AG04450 (cell line): ENCODE measurements around the gene DDX49. TPM values are rescaled to one million over a fixed set of nuclear protein-coding genes. Genes with fewer than 3 reads are reported as not detected.

Experiments used
- CTCF ChIA-PET: fragments of 300-600, 350-600 bp; formaldehyde crosslinking; extraction: SDS; loops from one replicate; lab custom pipeline; 2022; ENCODE audit warnings: antibody characterized with exemption, inconsistent platforms; lab: Charles Lee
- POLR2A ChIA-PET: fragments of 350-600 bp; formaldehyde crosslinking; extraction: SDS; loops from one replicate; lab custom pipeline; 2021; ENCODE audit warnings: antibody characterized with exemption, inconsistent platforms; lab: Yijun Ruan, JAX
- DNase-seq: peaks from one replicate; pipeline ENCODE4 v3.0.0-alpha.2; 2011; ENCODE audit warnings: low read depth, low spot score
- H3K27ac ChIP-seq: one replicate; pipeline ENCODE4 v1.5.1; 2012; ENCODE audit warnings: low read depth, low read length, control low read depth
- H3K27me3 ChIP-seq: one replicate; pipeline ENCODE4 v1.6.0; 2012; ENCODE audit warnings: low read length; ENCODE audit not compliant: control insufficient read depth, insufficient read depth
- H3K4me3 ChIP-seq: 2 replicates; pipeline ENCODE4 v1.5.1; 2011; ENCODE audit warnings: mild to moderate bottlenecking, low read depth, low read length, control low read depth
- H3K9me3 ChIP-seq: 2 replicates; pipeline ENCODE4 v1.5.1; 2012; ENCODE audit warnings: low read length; ENCODE audit not compliant: control insufficient read depth, insufficient read depth
- polyA plus RNA-seq: library from polyadenylated mRNA; depleted of rRNA; stranded (reverse); fragments of >200 nt; gene quantifications from 2 replicates; pipeline ENCODE4 v1.2.3, GENCODE V29; 2011
- TF ChIP-seq, protein P1 (sequence below): IDR thresholded peaks from 2 replicates; pipeline ENCODE4 v1.5.1; 2011; ENCODE audit warnings: low read depth, low read length, control low read depth, inconsistent platforms

DDX49 gene
- polyA plus RNA-seq, 1 experiment, result 30.7 TPM

DNA sequence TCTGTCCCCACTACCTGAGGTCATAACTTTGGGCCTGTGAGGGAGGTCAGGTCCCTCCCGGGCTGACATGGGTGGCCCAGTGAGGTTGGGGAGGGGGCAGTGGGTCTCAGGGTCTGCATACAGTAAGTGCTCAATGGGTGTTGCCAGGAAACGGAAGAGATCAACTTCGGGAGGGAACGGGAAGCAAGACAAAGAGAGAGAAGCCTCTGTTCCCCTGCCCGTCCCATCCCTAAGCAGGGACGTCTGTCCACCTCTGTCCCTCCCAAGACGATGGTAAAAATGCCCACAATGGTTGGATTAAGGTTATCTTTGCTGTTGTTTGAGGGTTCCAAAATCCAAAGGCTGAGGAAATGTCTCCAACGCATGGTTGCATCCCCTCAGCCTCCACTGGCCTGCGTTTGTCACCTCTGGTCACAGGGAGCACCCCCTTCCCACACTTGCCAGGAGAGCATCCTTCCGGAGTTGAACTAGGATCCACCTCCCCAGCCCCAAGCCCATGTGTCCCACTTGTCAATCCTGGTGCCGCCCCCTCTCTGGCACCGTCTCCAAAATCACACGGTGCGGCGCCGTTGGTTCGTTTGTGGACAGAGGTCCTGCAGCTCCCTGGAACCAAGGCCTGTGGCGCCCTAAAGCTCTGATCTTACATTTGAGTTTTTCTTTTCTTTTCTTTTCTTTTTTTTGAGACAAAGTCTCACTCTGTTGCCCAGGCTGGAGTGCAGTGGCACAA lies 22.3 kb downstream of the DDX49 start:
- H3K27me3 ChIP-seq, result no peaks in the 10 kb centered on the region
- DNase-seq, result no peak
- peak overlapping the region; percentile 58 for H3K4me3 ChIP-seq
- ChIA-PET POLR2A (no interaction called here), CTCF (interaction anchor here (0.9 kb wide), 1 partner anchor 45 kb away, joined by 5 read pairs; no protein-coding TSS in a partner anchor)
- H3K27ac ChIP-seq, result no peak overlapping the region
- TF ChIP-seq, protein P1, sequence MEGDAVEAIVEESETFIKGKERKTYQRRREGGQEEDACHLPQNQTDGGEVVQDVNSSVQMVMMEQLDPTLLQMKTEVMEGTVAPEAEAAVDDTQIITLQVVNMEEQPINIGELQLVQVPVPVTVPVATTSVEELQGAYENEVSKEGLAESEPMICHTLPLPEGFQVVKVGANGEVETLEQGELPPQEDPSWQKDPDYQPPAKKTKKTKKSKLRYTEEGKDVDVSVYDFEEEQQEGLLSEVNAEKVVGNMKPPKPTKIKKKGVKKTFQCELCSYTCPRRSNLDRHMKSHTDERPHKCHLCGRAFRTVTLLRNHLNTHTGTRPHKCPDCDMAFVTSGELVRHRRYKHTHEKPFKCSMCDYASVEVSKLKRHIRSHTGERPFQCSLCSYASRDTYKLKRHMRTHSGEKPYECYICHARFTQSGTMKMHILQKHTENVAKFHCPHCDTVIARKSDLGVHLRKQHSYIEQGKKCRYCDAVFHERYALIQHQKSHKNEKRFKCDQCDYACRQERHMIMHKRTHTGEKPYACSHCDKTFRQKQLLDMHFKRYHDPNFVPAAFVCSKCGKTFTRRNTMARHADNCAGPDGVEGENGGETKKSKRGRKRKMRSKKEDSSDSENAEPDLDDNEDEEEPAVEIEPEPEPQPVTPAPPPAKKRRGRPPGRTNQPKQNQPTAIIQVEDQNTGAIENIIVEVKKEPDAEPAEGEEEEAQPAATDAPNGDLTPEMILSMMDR, result no peak
- peaks cover 4% of the 10 kb centered on the region; the same call in 1 of the 2 replicates for H3K9me3 ChIP-seq

DNA sequence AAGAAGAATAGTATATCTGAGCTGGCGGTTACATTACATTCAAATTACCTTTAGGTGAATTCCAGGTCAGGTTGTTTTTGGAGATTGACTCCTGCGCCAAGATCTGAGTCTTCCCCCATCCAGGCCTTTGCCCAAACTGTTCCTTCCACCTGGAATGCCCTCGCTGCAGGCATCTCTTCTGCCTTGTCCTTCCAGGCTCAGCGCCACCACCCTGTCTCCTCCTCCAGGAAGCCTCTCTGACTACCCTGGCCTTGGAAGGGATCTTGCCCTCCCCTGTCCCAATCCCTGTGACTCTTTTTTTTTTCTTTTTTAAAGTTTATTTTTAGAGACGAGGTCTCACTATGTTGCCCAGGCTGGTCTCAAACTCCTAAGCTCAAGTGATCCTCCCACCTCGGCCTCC lies 23.2 kb downstream of the DDX49 start:
- ChIA-PET POLR2A (no interaction called here), CTCF (interaction anchor here (0.6 kb wide), 1 partner anchor 24 kb away, joined by 3 read pairs; the partner anchor contains the start of gene COPE)
- Histone ChIP-seq H3K4me3 (no peak overlapping the region), H3K27ac (no peak overlapping the region), H3K9me3 (peaks cover 4% of the 10 kb centered on the region; the same call in 1 of the 2 replicates), H3K27me3 (no peaks in the 10 kb centered on the region)
- TF ChIP-seq, protein P1, result no peak
- DNase-seq, result no peak

DNA sequence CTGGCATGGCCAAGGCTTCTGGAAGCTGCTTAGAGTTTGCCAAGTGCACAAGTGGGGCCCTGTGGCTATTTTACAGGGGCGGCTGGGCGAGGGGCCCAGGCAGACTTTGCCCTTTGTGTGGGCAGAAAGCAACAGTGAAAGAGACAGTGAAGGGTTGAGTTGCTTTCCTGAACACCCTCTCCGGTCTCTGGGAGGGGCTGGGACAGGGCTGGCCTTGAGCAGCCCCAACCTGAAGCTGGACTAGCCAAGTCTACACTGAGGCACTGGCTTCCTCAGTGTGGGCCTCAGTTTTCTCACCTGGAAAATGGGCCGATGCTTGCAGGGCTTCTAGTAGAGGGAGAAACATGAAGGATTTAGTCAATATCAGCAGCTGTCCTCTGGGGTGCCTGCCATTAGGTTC lies 23.9 kb downstream of the DDX49 start:
- no peak for DNase-seq
- no peaks in the 10 kb centered on the region for H3K27me3 ChIP-seq
- H3K27ac ChIP-seq, result no peak overlapping the region
- H3K4me3 ChIP-seq, result no peak overlapping the region
- ChIA-PET CTCF (interaction anchor here (0.6 kb wide), 1 partner anchor 24 kb away, joined by 3 read pairs; the partner anchor contains the start of gene COPE), POLR2A (no interaction called here)
- TF ChIP-seq, protein P1, result no peak
- H3K9me3 ChIP-seq, result peaks cover 4% of the 10 kb centered on the region; the same call in 1 of the 2 replicates

GRCh38 chr19:18945297-18945696 lies 25.8 kb downstream of the DDX49 start:
- Histone ChIP-seq H3K27ac (no peak overlapping the region), H3K27me3 (no peaks in the 10 kb centered on the region), H3K4me3 (no peak overlapping the region), H3K9me3 (peaks cover under 1% of the 10 kb centered on the region; the same call in 1 of the 2 replicates)
- ChIA-PET POLR2A (no interaction called here), CTCF (no interaction called here)
- TF ChIP-seq, protein P1, result no peak
- DNase-seq, result no peak

DNA sequence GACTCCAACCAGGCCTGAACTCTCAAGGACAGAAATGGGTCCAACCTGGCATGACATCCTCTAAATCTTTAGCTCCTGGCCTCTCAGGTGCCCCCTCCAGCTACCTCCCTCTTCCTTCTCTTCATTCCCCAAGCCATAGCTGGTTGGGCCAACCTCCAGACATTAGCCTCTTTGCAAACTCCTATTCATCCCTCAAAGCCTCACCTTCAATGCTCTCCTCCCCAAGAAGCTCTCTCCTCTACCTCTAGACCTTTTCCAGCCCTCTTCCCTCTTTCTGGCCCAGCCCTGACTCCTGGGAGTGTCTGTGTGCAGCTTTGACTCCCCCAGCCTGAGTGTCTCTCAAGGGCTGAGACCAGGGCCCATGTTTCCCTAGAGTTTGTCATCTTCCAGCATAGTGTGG lies 26.8 kb downstream of the DDX49 start:
- CTCF ChIA-PET, result interaction anchor here (0.5 kb wide), 1 partner anchor 17 kb away, joined by 6 read pairs; no protein-coding TSS in a partner anchor
- Histone ChIP-seq H3K4me3 (no peak overlapping the region), H3K27ac (no peak overlapping the region), H3K27me3 (no peaks in the 10 kb centered on the region), H3K9me3 (no peaks in the 10 kb centered on the region)
- TF ChIP-seq, protein P1, result no peak
- no peak for DNase-seq
- POLR2A ChIA-PET, result no interaction called here
